Measurements from ENCODE around the gene CLDN20. TPM values are rescaled to one million over a fixed set of nuclear protein-coding genes. Genes with fewer than 3 reads are reported as not detected.
A peak's percentile ranks its signal among the peaks of the same experiment; 100 is the strongest.

The CLDN20 gene
- total and polyA plus RNA-seq, 2 donors (not counting 1 experiment from before 2014, with no cell fraction given): not detected

GRCh38 chr6:155235087-155235486, 28.7 kb upstream of the CLDN20 start:
- Histone ChIP-seq H3K4me3 (replicated peaks in 1 of 4; ENCODE audit: control extremely low read depth in 1 of 4, insufficient read depth in 1 of 4, low read depth in 3 of 4, low read length in 4 of 4) (no peak overlapping the region), H4K20me1 (ENCODE audit: control insufficient read depth, extremely low read depth, insufficient read depth, low read length) (no peaks in the 10 kb centered on the region), H3K9me3 (ENCODE audit: control insufficient read depth, insufficient read depth, low read depth, low read length) (no peaks in the 10 kb centered on the region), H3K27me3 (ENCODE audit: control insufficient read depth, insufficient read depth, low read length) (no peaks in the 10 kb centered on the region), H3K4me1 (ENCODE audit: control insufficient read depth, extremely low read depth, insufficient read depth, low read length) (no peaks in the 10 kb centered on the region), H3K36me3 (ENCODE audit: control insufficient read depth, insufficient read depth, low read length) (no peaks in the 10 kb centered on the region), H3K79me2 (ENCODE audit: control insufficient read depth, insufficient read depth, low read length) (no peaks in the 10 kb centered on the region), H3K9ac (ENCODE audit: insufficient read depth, low read length) (no peak overlapping the region), H3K27ac (ENCODE audit: insufficient read depth, low read length) (no peak overlapping the region), H2AFZ (ENCODE audit: low read length) (no peak overlapping the region), H3K4me2 (ENCODE audit: extremely low read depth, insufficient read depth, low read length) (no peak overlapping the region)
- TF ChIP-seq EZH2 (IDR thresholded peaks at IDR 0.05; ENCODE audit: low read length, missing control alignments): no peak
- TF ChIP-seq CTCF (conservative IDR thresholded peaks at IDR 0.05 in 1 of 2, IDR thresholded peaks at IDR 0.05 in 1 of 2; ENCODE audit: low read depth in 1 of 2, low read length in 2 of 2): no peak
- peak; percentile 28 to 43 for DNase-seq (ENCODE audit: low read depth in 2 of 2)

- H3K27me3 ChIP-seq (ENCODE audit: control insufficient read depth, insufficient read depth, low read length): no peaks in the 10 kb centered on the region
- no peak overlapping the region for H3K4me3 ChIP-seq (replicated peaks in 1 of 4; ENCODE audit: control extremely low read depth in 1 of 4, insufficient read depth in 1 of 4, low read depth in 3 of 4, low read length in 4 of 4)
- H3K36me3 ChIP-seq (ENCODE audit: control insufficient read depth, insufficient read depth, low read length): no peaks in the 10 kb centered on the region
- no peaks in the 10 kb centered on the region for H3K9me3 ChIP-seq (ENCODE audit: control insufficient read depth, insufficient read depth, low read depth, low read length)
- no peaks in the 10 kb centered on the region for H4K20me1 ChIP-seq (ENCODE audit: control insufficient read depth, extremely low read depth, insufficient read depth, low read length)
- TF ChIP-seq CTCF (conservative IDR thresholded peaks at IDR 0.05 in 1 of 2, IDR thresholded peaks at IDR 0.05 in 1 of 2; ENCODE audit: low read depth in 1 of 2, low read length in 2 of 2) (no peak), EZH2 (IDR thresholded peaks at IDR 0.05; ENCODE audit: low read length, missing control alignments) (no peak)
- no peak overlapping the region for H2AFZ ChIP-seq (ENCODE audit: low read length)
- no peak overlapping the region for H3K27ac ChIP-seq (ENCODE audit: insufficient read depth, low read length)
- DNase-seq (ENCODE audit: low read depth in 2 of 2): no peak
- H3K9ac ChIP-seq (ENCODE audit: insufficient read depth, low read length): no peak overlapping the region
- H3K4me1 ChIP-seq (ENCODE audit: control insufficient read depth, extremely low read depth, insufficient read depth, low read length): no peaks in the 10 kb centered on the region
- no peak overlapping the region for H3K4me2 ChIP-seq (ENCODE audit: extremely low read depth, insufficient read depth, low read length)
- no peaks in the 10 kb centered on the region for H3K79me2 ChIP-seq (ENCODE audit: control insufficient read depth, insufficient read depth, low read length)
Observed at GRCh38 chr6:155237613-155238012, 26.2 kb upstream of the CLDN20 start.

GRCh38 chr6:155240905-155241600, 22.8 kb upstream of the CLDN20 start:
- H3K36me3 ChIP-seq (ENCODE audit: control insufficient read depth, insufficient read depth, low read length): no peaks in the 10 kb centered on the region
- TF ChIP-seq EZH2 (IDR thresholded peaks at IDR 0.05; ENCODE audit: low read length, missing control alignments) (no peak), CTCF (conservative IDR thresholded peaks at IDR 0.05 in 1 of 2, IDR thresholded peaks at IDR 0.05 in 1 of 2; ENCODE audit: low read depth in 1 of 2, low read length in 2 of 2) (no peak)
- no peak overlapping the region for H3K4me2 ChIP-seq (ENCODE audit: extremely low read depth, insufficient read depth, low read length)
- no peak overlapping the region for H3K9ac ChIP-seq (ENCODE audit: insufficient read depth, low read length)
- no peaks in the 10 kb centered on the region for H3K4me1 ChIP-seq (ENCODE audit: control insufficient read depth, extremely low read depth, insufficient read depth, low read length)
- H3K79me2 ChIP-seq (ENCODE audit: control insufficient read depth, insufficient read depth, low read length): no peaks in the 10 kb centered on the region
- no peak for DNase-seq (ENCODE audit: low read depth in 2 of 2)
- no peaks in the 10 kb centered on the region for H3K9me3 ChIP-seq (ENCODE audit: control insufficient read depth, insufficient read depth, low read depth, low read length)
- no peak overlapping the region for H3K27ac ChIP-seq (ENCODE audit: insufficient read depth, low read length)
- H3K27me3 ChIP-seq (ENCODE audit: control insufficient read depth, insufficient read depth, low read length): no peaks in the 10 kb centered on the region
- no peaks in the 10 kb centered on the region for H4K20me1 ChIP-seq (ENCODE audit: control insufficient read depth, extremely low read depth, insufficient read depth, low read length)
- no peak overlapping the region for H3K4me3 ChIP-seq (replicated peaks in 1 of 4; ENCODE audit: control extremely low read depth in 1 of 4, insufficient read depth in 1 of 4, low read depth in 3 of 4, low read length in 4 of 4)
- H2AFZ ChIP-seq (ENCODE audit: low read length): no peak overlapping the region

All from fibroblast of lung (primary cell).